Aorta (tissue), 5 donors: Measurements from ENCODE around the gene ANKRD13D. TPM values are rescaled to one million over a fixed set of nuclear protein-coding genes. Genes with fewer than 3 reads are reported as not detected.

Source experiments
- ATAC-seq: fragments of 200-7000 bp; cut with Tn5 transposase; one replicate; pipeline ENCODE4 v1.9.1; 2022; ENCODE audit warnings: moderate library complexity; ENCODE audit not compliant: low FRiP score
- DNase-seq, 2 donors: peaks; one replicate each; pipeline ENCODE4 v3.0.0-alpha.2; 2020
- H3K27ac ChIP-seq, 2 donors: one replicate each; pipeline ENCODE4 v1.5.1; 2013; ENCODE audit warnings: low read length in 2 of 2, mild to moderate bottlenecking in 2 of 2, moderate library complexity in 2 of 2, control low read depth in 1 of 2, inconsistent platforms in 1 of 2, low read depth in 1 of 2
- H3K27me3 ChIP-seq, 2 donors: one replicate each; pipeline ENCODE4 v1.6.1; 2013; ENCODE audit warnings: control low read depth in 1 of 2, low read length in 1 of 2, mild to moderate bottlenecking in 1 of 2, moderate library complexity in 1 of 2; ENCODE audit not compliant: insufficient read depth in 2 of 2, control insufficient read depth in 1 of 2
- H3K36me3 ChIP-seq, 2 donors: one replicate each; pipeline ENCODE4 v1.6.1; 2013; ENCODE audit warnings: control low read depth in 1 of 2, low read length in 1 of 2, mild to moderate bottlenecking in 1 of 2; ENCODE audit not compliant: insufficient read depth in 2 of 2, control insufficient read depth in 1 of 2
- H3K4me1 ChIP-seq, 2 donors: one replicate each; pipeline ENCODE4 v1.6.1; 2013; ENCODE audit warnings: low read length in 2 of 2, control low read depth in 1 of 2, mild to moderate bottlenecking in 1 of 2, moderate library complexity in 1 of 2; ENCODE audit not compliant: insufficient read depth in 2 of 2, control insufficient read depth in 1 of 2
- H3K4me3 ChIP-seq, 2 donors: one replicate each; pipeline ENCODE4 v1.5.1; 2013; ENCODE audit warnings: low read length in 2 of 2, control low read depth in 1 of 2, mild to moderate bottlenecking in 1 of 2
- H3K9me3 ChIP-seq: one replicate; pipeline ENCODE4 v1.6.1; 2013; ENCODE audit warnings: mild to moderate bottlenecking, low read length; ENCODE audit not compliant: control insufficient read depth
- WGBS, 2 donors: extraction: QIAGEN DNeasy Blood & Tissue Kit; methylation state at CpG; one replicate each; pipeline ENCODE4 v1.1.7; 2013; 5-methylcytosine and 5-hydroxymethylcytosine counted together
- intact Hi-C, 2 donors: fragments of 100-400 bp; cut with DNase I; formaldehyde crosslinking; loops; one replicate each; pipeline versions ENCODE4 v1.14.2 to v1.15.0; 2022
- polyA plus RNA-seq, 2 donors: library from polyadenylated mRNA; stranded (reverse); fragments of 200-250 nt; gene quantifications; one replicate each; pipeline ENCODE4 v1.2.3, GENCODE V29; 2013
- total RNA-seq, 2 donors: library from RNA; stranded (reverse); fragmentation: NEBNext Ultra II Directional; extraction: Animal tissue kit (Norgen Biotek cat#: 25700); gene quantifications; one replicate each; pipeline ENCODE4 v1.2.1, GENCODE V29; 2021
- donor health status: healthy with polysubstance abuse.
- donor health status: Bipolar disorder and iron deficiency.
- donor health status: DM: no; HTN: no; CAD: no.
- donor health status: DM: no; HTN: no; CAD: no.
- donor health status: DM: yes; HTN: yes; CAD: no.

ANKRD13D gene
- total and polyA plus RNA-seq, 4 donors = 16.8 to 100 (median 69.7) TPM

- Histone ChIP-seq H3K36me3 (peaks cover 18 to 37% of the 10 kb centered on the region in 2 donors), H3K4me3 (no peak overlapping the region), H3K27me3 (no peaks in the 10 kb centered on the region), H3K27ac (no peak overlapping the region), H3K9me3 (no peaks in the 10 kb centered on the region), H3K4me1 (no peaks in the 10 kb centered on the region)
- intact Hi-C loops = no loop called here
- no peak for DNase-seq
- no peak for ATAC-seq
- WGBS, 2 donors = 89 to 92% methylated on average over 37 of the region's 37 CpGs
Observed at GRCh38 chr11:67250059-67251043, 38.8 kb upstream of the ANKRD13D start.

DNA sequence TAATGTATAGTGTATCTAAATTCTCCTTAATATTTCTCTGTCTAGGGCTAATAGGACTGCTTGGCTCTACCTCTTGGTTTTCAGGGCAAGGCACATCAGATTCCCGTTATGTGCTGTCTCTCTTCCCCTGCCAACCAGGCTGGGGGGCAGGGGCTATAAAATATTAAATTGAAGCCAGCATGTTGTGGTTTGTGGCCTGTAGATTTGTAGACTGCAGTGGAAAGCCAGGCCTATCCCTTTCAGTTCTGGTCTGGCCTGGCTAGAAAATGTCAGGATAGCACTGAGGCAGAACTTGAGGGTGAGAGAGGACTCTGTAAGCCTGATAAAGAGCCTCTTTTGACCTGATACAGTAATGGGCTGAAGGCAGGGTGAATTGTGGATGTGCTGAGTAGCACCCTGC lies 37.3 kb upstream of the ANKRD13D start:
- WGBS, 2 donors = 77 to 79% methylated on average over 1 of the region's 1 CpG
- Histone ChIP-seq H3K27me3 (no peaks in the 10 kb centered on the region), H3K27ac (no peak overlapping the region), H3K4me3 (no peak overlapping the region), H3K36me3 (peaks cover 10 to 36% of the 10 kb centered on the region in 2 donors), H3K4me1 (no peaks in the 10 kb centered on the region), H3K9me3 (no peaks in the 10 kb centered on the region)
- intact Hi-C loops = no loop called here
- no peak for DNase-seq
- ATAC-seq = no peak

- ATAC-seq (no peak), DNase-seq (peak in 1 of 2 donors; percentile 74)
- 77% methylated on average over 4 of the region's 4 CpGs for WGBS, 2 donors
Observed at GRCh38 chr11:67252831-67253239, 36.3 kb upstream of the ANKRD13D start.

GRCh38 chr11:67253872-67254624 lies 35.1 kb upstream of the ANKRD13D start:
- Histone ChIP-seq H3K27ac (no peak overlapping the region), H3K27me3 (no peaks in the 10 kb centered on the region), H3K9me3 (no peaks in the 10 kb centered on the region), H3K36me3 (peaks cover 10 to 30% of the 10 kb centered on the region in 2 donors), H3K4me1 (no peaks in the 10 kb centered on the region), H3K4me3 (no peak overlapping the region)
- 92 to 93% methylated on average over 14 of the region's 14 CpGs for WGBS, 2 donors
- intact Hi-C loops = no loop called here
- ATAC-seq (no peak), DNase-seq (no peak)

More at GRCh38 chr11:67252831-67253239, 36.3 kb upstream of the ANKRD13D start:
- intact Hi-C loops = no loop called here
- H3K36me3 ChIP-seq = peaks cover 10 to 36% of the 10 kb centered on the region in 2 donors
- H3K4me3 ChIP-seq = no peak overlapping the region
- no peak overlapping the region for H3K27ac ChIP-seq
- H3K4me1 ChIP-seq = no peaks in the 10 kb centered on the region
- H3K27me3 ChIP-seq = no peaks in the 10 kb centered on the region
- no peaks in the 10 kb centered on the region for H3K9me3 ChIP-seq

DNA sequence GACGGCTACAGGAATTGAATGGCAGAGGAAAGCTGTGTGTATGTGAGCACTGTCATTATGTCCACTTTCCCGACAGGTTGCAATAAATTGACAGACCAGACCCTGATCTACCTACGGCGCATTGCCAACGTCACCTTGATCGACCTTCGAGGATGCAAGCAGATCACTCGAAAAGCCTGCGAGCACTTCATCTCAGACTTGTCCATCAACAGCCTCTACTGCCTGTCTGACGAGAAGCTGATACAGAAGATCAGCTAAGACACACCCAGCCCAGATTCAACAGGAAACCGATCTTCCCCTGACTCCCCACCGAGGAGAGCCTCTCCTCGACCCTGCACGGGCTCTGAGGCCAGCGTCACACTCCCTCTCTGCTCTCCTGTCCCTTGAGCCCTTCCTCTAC lies 34.3 kb upstream of the ANKRD13D start:
- Histone ChIP-seq H3K27ac (no peak overlapping the region), H3K4me3 (no peak overlapping the region), H3K9me3 (no peaks in the 10 kb centered on the region), H3K27me3 (no peaks in the 10 kb centered on the region), H3K36me3 (peaks cover 5 to 30% of the 10 kb centered on the region in 2 donors), H3K4me1 (no peaks in the 10 kb centered on the region)
- ATAC-seq (no peak), DNase-seq (no peak)
- intact Hi-C loops = no loop called here
- 82 to 85% methylated on average over 15 of the region's 15 CpGs for WGBS, 2 donors

- H3K4me3 ChIP-seq = no peak overlapping the region
- DNase-seq (no peak), ATAC-seq (no peak)
- peaks cover 5 to 26% of the 10 kb centered on the region in 2 donors for H3K36me3 ChIP-seq
- no peaks in the 10 kb centered on the region for H3K27me3 ChIP-seq
- no peaks in the 10 kb centered on the region for H3K9me3 ChIP-seq
- no peaks in the 10 kb centered on the region for H3K4me1 ChIP-seq
- intact Hi-C loops = no loop called here
- H3K27ac ChIP-seq = no peak overlapping the region
- WGBS, 2 donors = 87 to 88% methylated on average over 10 of the region's 10 CpGs
Observed at GRCh38 chr11:67255353-67255752, 33.8 kb upstream of the ANKRD13D start.

- intact Hi-C loops = no loop called here
- Histone ChIP-seq H3K27me3 (no peaks in the 10 kb centered on the region), H3K36me3 (peaks cover 5 to 23% of the 10 kb centered on the region in 2 donors), H3K4me1 (no peaks in the 10 kb centered on the region), H3K9me3 (no peaks in the 10 kb centered on the region), H3K4me3 (no peak overlapping the region), H3K27ac (no peak overlapping the region)
- WGBS, 2 donors = 87 to 89% methylated on average over 8 of the region's 8 CpGs
- DNase-seq (no peak), ATAC-seq (no peak)
Observed at GRCh38 chr11:67255864-67256263, 33.2 kb upstream of the ANKRD13D start.

DNA sequence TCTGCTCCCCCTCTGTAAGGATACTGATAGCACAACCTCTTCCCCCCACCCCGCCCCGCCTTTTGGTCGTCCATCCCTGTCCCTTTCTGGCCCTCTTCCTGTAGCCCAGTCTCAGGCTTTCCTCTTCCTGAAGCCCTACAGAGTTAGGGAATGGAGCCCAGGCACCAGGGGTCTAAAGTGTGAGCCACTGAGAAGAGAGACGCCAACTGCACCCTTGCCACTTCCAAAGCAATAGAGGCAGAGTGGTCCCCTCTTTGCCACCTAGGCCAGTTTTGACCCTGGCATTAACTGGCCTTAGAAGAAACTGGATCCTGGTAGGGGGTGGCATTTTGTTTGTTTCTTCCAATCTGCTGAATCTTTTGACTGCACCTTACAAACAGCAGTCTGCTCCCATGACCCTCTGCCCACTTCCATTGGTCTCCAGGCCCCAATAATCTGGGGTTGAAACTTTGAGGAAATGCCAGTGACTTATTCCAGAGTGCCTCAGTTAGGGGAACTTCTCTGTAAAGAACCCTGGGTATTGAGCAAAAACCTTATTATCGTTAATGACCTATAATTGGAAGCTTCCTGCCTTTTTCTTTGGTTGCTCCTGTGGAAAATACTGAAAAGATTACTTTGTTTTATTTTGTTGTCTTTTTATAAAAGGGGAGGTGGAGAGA lies 32.5 kb upstream of the ANKRD13D start:
- WGBS, 2 donors = 72 to 75% methylated on average over 5 of the region's 5 CpGs
- Histone ChIP-seq H3K4me1 (no peaks in the 10 kb centered on the region), H3K27me3 (no peaks in the 10 kb centered on the region), H3K9me3 (no peaks in the 10 kb centered on the region), H3K36me3 (peaks cover 5 to 23% of the 10 kb centered on the region in 2 donors), H3K27ac (no peak overlapping the region), H3K4me3 (no peak overlapping the region)
- ATAC-seq (no peak), DNase-seq (no peak)
- intact Hi-C loops = no loop called here
